Gastroesophageal sphincter (tissue), 4 donors: ENCODE results near the gene UNC13D. TPM values are rescaled to one million over a fixed set of nuclear protein-coding genes. Genes with fewer than 3 reads are reported as not detected.
"Not testable (repeated sequence)": the region's sequence is repeated elsewhere in the genome, so short reads cannot be mapped to it uniquely, and the experiment has no call there.

Experiments
- ATAC-seq: fragments of 150-250 bp; one replicate; pipeline ENCODE4 v1.9.1; 2016; ENCODE audit warnings: mild to moderate bottlenecking, moderate library complexity
- H3K27ac ChIP-seq, 4 donors: fragments of 200-600 bp; sonication (generic) in 3 of 4; 1 replicate in 3 of 4; 2 replicates in 1 of 4; pipeline ENCODE4 v1.5.1; 2016 to 2019
- H3K27me3 ChIP-seq: fragments of 200-600 bp; sonication (generic); one replicate; pipeline ENCODE4 v1.5.1; 2019
- H3K36me3 ChIP-seq, 2 donors: fragments of 200-600 bp; sonication (generic); one replicate each; pipeline ENCODE4 v1.5.1; 2019; ENCODE audit warnings: control low read depth in 1 of 2
- H3K4me1 ChIP-seq, 3 donors: fragments of 200-600 bp; sonication (generic); 1 replicate in 2 of 3; 2 replicates in 1 of 3; pipeline ENCODE4 v1.5.1; 2016 to 2019; ENCODE audit warnings: control low read depth in 2 of 3
- H3K4me3 ChIP-seq, 2 donors: fragments of 200-600 bp; sonication (generic); one replicate each; pipeline ENCODE4 v1.5.1; 2019; ENCODE audit warnings: mild to moderate bottlenecking in 1 of 2, moderate library complexity in 1 of 2
- H3K9me3 ChIP-seq, 3 donors: fragments of 200-600 bp; sonication (generic); one replicate each; pipeline ENCODE4 v1.5.1; 2017 to 2019; ENCODE audit warnings: control low read depth in 2 of 3
- CTCF ChIP-seq, 4 experiments: fragments of 200-600 bp in 2 of 4; fragments of 450-650 bp in 2 of 4; sonication (generic) in 1 of 4; IDR thresholded peaks; one replicate each; pipeline ENCODE4 v1.5.1; 2017 to 2019; ENCODE audit warnings: antibody characterized with exemption in 4 of 4, mild to moderate bottlenecking in 2 of 4, moderate library complexity in 2 of 4
- EP300 ChIP-seq: sonication (generic); formaldehyde crosslinking; IDR thresholded peaks from one replicate; pipeline ENCODE4 v1.6.1; 2017; ENCODE audit warnings: antibody characterized with exemption, mild to moderate bottlenecking
- POLR2A ChIP-seq, 2 donors: fragments of 450-650 bp; IDR thresholded peaks; one replicate each; pipeline ENCODE4 v1.6.1; 2017; ENCODE audit warnings: antibody characterized with exemption in 2 of 2, mild to moderate bottlenecking in 2 of 2, moderate library complexity in 1 of 2
- POLR2AphosphoS5 ChIP-seq: sonication (generic); formaldehyde crosslinking; IDR thresholded peaks from one replicate; pipeline ENCODE4 v1.6.1; 2017; ENCODE audit warnings: antibody characterized with exemption
- WGBS, 2 donors: methylation state at CpG; one replicate each; pipeline ENCODE4 v1.1.5; 2018; ENCODE audit warnings: low coverage in 1 of 2; 5-methylcytosine and 5-hydroxymethylcytosine counted together
- total RNA-seq, 4 donors: library from RNA; depleted of rRNA; stranded (reverse); fragments of >200 nt; gene quantifications; one replicate each; pipeline ENCODE4 v1.1.0, GENCODE V29; 2016

Gene UNC13D
- total RNA-seq, 4 donors from 2014 or later, result 2.6 to 10.8 (median 5.6) TPM

GRCh38 chr17:75778861-75779249 is 65.3 kb downstream of the UNC13D start:
- Histone ChIP-seq H3K4me1 (peaks cover 0 to 61% (median 20%) of the 10 kb centered on the region in 3 donors), H3K27ac (peak overlapping the region; percentile 99 to 100 (median 100)), H3K27me3 (no peaks in the 10 kb centered on the region), H3K4me3 (peak overlapping the region; percentile 95), H3K9me3 (no peaks in the 10 kb centered on the region), H3K36me3 (peaks cover 0 to 51% of the 10 kb centered on the region in 2 donors)
- no CpG with 5 or more reads among the region's 38 CpGs for WGBS, 2 donors
- TF ChIP-seq CTCF (IDR thresholded peaks at IDR 0.05) (peak in 3 of 4 experiments; percentile 62 to 65 (median 64)), POLR2A (IDR thresholded peaks at IDR 0.05) (no peak), POLR2AphosphoS5 (no peak)
- no peak for ATAC-seq

GRCh38 chr17:75778066-75778860 is 65.9 kb downstream of the UNC13D start:
- Histone ChIP-seq H3K4me3 (peak overlapping the region; percentile 95), H3K4me1 (peaks cover 0 to 55% (median 20%) of the 10 kb centered on the region in 3 donors), H3K36me3 (peaks cover 0 to 53% of the 10 kb centered on the region in 2 donors), H3K27ac (peak overlapping the region; percentile 99 to 100 (median 100))
- peak; percentile 50 for TF ChIP-seq POLR2AphosphoS5
- not testable (repeated sequence) for H3K27me3 ChIP-seq, H3K9me3 ChIP-seq, ATAC-seq
- whole genome bisulfite sequencing, 2 donors, result 0 to 3% methylated on average over 7 of the region's 19 CpGs

GRCh38 chr17:75777296-75777922 is 66.8 kb downstream of the UNC13D start:
- ATAC-seq, result no peak
- Histone ChIP-seq H3K4me1 (peaks cover 0 to 47% (median 20%) of the 10 kb centered on the region in 3 donors), H3K4me3 (peak overlapping the region; percentile 95), H3K27ac (peak overlapping the region in 3 of 4 donors; percentile 57 to 100 (median 100)), H3K9me3 (no peaks in the 10 kb centered on the region), H3K36me3 (peaks cover 0 to 53% of the 10 kb centered on the region in 2 donors), H3K27me3 (no peaks in the 10 kb centered on the region)
- TF ChIP-seq POLR2AphosphoS5 (peak; percentile 17), EP300 (no peak), CTCF (IDR thresholded peaks at IDR 0.05) (no peak), POLR2A (IDR thresholded peaks at IDR 0.05) (no peak)
- WGBS, 2 donors, result 0% methylated on average over 2 of the region's 2 CpGs

Other genes starting within 250 kb of the UNC13D start
- 1 to 10 TPM; 3.8 to 6.8 (median 5.0) TPM for gene SMIM5, start 211.0 kb downstream of the UNC13D start, total RNA-seq
- 10 to 100 TPM in 3 of 4 donors, 1 to 10 TPM in 1; 6.4 to 15.1 (median 13.6) TPM for gene RECQL5, start 177.2 kb downstream of the UNC13D start, total RNA-seq
- 10 to 100 TPM; 68.2 to 87.2 (median 77.2) TPM for gene SAP30BP, start 177.1 kb downstream of the UNC13D start, total RNA-seq
- gene ITGB4, start 122.9 kb downstream of the UNC13D start, total RNA-seq, result 10 to 100 TPM; 31.1 to 66.3 (median 41.8) TPM
- gene GALK1, start 79.2 kb downstream of the UNC13D start, total RNA-seq, result 10 to 100 TPM; 13.7 to 23.2 (median 20.4) TPM
- gene UNK, start 59.6 kb downstream of the UNC13D start, total RNA-seq, result 10 to 100 TPM in 3 of 4 donors, 1 to 10 TPM in 1; 9.8 to 41.6 (median 21.0) TPM
- 10 to 100 TPM; 50.0 to 83.9 (median 57.6) TPM for gene WBP2, start 10.9 kb upstream of the UNC13D start, total RNA-seq
- 100 to 1,000 TPM in 1 of 4 donors, 10 to 100 TPM in 3; 21.0 to 146 (median 40.8) TPM for gene TRIM47, start 34.2 kb upstream of the UNC13D start, total RNA-seq
- 10 to 100 TPM; 18.7 to 34.4 (median 31.2) TPM for gene TRIM65, start 52.5 kb upstream of the UNC13D start, total RNA-seq
- gene MRPL38, start 60.5 kb upstream of the UNC13D start, total RNA-seq, result 10 to 100 TPM; 18.4 to 69.6 (median 44.3) TPM
- gene FBF1, start 96.6 kb upstream of the UNC13D start, total RNA-seq, result 10 to 100 TPM in 1 of 4 donors, 1 to 10 TPM in 3; 4.6 to 20.2 (median 7.7) TPM
- 10 to 100 TPM; 45.9 to 63.4 (median 54.2) TPM for gene ACOX1, start 134.8 kb upstream of the UNC13D start, total RNA-seq
- 10 to 100 TPM in 1 of 4 donors, 1 to 10 TPM in 3; 6.7 to 12.8 (median 7.9) TPM for gene TEN1, start 134.8 kb upstream of the UNC13D start, total RNA-seq
- 1 to 10 TPM in 3 of 4 donors, not detected in 1; 1.2 to 5.6 (median 2.3) TPM for gene CDK3, start 156.5 kb upstream of the UNC13D start, total RNA-seq
- 1 to 10 TPM; 1.3 to 6.1 (median 3.1) TPM for gene EVPL, start 182.9 kb upstream of the UNC13D start, total RNA-seq
- 10 to 100 TPM; 43.0 to 63.8 (median 48.7) TPM for gene SRP68, start 228.1 kb upstream of the UNC13D start, total RNA-seq
- not detected for gene GALR2, start 230.4 kb upstream of the UNC13D start, total RNA-seq
- not detected for gene ZACN, start 234.8 kb upstream of the UNC13D start, total RNA-seq